Measurements from ENCODE around the gene GNG7. TPM values are rescaled to one million over a fixed set of nuclear protein-coding genes. Genes with fewer than 3 reads are reported as not detected.

GNG7 gene
- total RNA-seq, 2 experiments from 2014 or later: 0.08 to 0.13 TPM

DNA sequence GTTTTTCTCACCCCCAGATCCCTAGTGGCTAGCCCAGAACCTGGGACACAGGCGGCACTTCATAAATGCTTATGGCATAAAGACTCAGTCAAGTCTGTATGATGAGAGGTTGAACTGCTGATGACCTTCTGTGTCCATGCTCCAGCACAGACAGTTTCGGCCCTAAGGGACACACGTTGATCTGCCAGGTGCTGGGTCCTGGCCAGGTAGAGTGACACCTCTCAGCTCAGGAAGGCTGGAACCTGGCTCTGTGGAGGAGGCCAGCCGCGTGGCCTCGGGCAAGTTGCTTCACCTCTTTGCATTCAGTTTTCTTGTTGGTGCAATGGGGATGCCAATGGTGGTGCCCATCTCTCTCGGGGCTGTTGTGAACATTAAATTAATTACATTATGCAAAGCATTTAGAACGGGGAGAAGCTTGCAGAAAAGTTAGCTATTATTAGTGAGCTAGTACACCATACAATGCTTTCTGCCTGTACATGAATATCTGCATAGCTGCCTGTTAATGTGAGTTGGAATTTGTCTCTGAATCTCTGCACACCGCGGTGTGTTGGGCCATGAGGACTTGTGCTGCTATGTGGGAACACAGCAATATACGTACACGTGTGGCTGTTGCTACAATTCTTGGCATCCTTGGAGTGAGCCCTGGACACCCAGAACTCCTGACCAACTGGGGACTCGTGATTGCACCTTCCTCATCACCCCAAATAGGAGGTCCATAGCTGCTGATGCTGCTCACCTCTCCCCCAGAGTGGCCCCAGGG lies 218.1 kb downstream of the GNG7 start:
- no peak overlapping the region for H3K4me3 Mint-ChIP-seq
- peaks cover 22% of the 10 kb centered on the region for H3K27me3 Mint-ChIP-seq (ENCODE audit: low read depth)
- no peak for ATAC-seq
- H3K36me3 Mint-ChIP-seq (ENCODE audit: low read depth): no peaks in the 10 kb centered on the region
- no peak for DNase-seq
- H3K27ac Mint-ChIP-seq: no peak overlapping the region
- ChIA-PET CTCF (no interaction called here), POLR2A (interaction anchor here (1.6 kb wide), 1 partner anchor 8 kb away, joined by 9 read pairs; the partner anchor contains the start of gene GADD45B)
- peaks cover 12% of the 10 kb centered on the region for H3K4me1 Mint-ChIP-seq (ENCODE audit: low read depth)
- peaks cover 6% of the 10 kb centered on the region for H3K9me3 Mint-ChIP-seq (ENCODE audit: insufficient read depth)

DNA sequence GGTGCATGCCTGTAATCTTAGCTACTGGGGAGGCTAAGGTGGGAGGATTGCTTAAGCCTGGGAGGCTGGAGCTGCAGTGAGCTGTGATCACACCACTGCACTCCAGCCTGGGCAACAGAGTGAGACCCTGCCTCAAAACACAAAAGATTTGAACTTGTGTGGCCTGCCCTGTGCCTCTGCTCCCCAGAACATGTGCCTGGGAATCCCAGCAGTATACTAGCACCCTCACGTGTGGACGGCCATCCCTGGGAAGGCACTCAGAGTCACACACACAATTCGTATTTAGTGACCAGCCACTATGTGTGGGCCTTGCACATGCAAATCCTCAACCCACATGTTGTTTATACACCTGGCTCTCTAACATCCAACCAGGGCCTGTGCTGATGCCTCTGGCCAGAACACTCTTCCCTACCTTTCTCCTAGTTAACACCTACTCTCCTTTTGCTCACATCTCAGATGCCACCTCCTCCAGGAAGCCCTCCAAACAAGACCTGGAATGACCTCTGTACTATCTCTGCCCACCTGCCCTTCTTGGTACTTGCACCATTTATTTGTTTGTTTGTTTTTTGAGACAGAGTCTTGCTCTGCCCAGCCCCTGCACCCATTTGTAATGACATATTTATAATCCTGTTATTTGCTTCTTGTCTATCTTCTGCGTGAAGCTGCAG lies 218.9 kb downstream of the GNG7 start:
- peaks cover under 1% of the 10 kb centered on the region for H3K36me3 Mint-ChIP-seq (ENCODE audit: low read depth)
- no peak overlapping the region for H3K27ac Mint-ChIP-seq
- DNase-seq (no peak), ATAC-seq (no peak)
- CTCF ChIA-PET: no interaction called here
- POLR2A ChIA-PET: interaction anchor here (1.6 kb wide), 1 partner anchor 8 kb away, joined by 9 read pairs; the partner anchor contains the start of gene GADD45B
- H3K27me3 Mint-ChIP-seq (ENCODE audit: low read depth): peaks cover 18% of the 10 kb centered on the region
- H3K4me3 Mint-ChIP-seq: no peak overlapping the region
- peaks cover 6% of the 10 kb centered on the region for H3K9me3 Mint-ChIP-seq (ENCODE audit: insufficient read depth)
- peaks cover 11% of the 10 kb centered on the region for H3K4me1 Mint-ChIP-seq (ENCODE audit: low read depth)

DNA sequence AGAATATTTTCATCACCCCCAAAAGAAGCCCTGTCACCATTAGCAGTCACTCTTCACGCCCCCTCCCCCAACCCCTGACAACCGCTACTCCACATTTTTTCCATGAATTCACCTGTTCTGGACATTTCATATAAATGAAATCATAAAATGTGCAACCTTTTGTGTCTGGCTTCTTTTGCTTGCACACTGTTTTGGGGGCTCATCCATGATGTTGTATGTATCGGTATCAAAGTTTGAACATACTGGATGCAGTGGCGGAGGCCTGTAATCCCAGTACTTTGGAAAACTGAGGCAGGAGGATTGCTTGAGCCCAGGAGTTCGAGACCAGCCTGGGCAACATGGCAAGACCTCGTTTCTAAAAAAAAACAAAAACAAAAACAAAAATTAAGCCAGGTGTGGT lies 219.4 kb downstream of the GNG7 start:
- H3K4me3 Mint-ChIP-seq: no peak overlapping the region
- H3K27ac Mint-ChIP-seq: no peak overlapping the region
- ChIA-PET POLR2A (no interaction called here), CTCF (no interaction called here)
- ATAC-seq: no peak
- peaks cover 13% of the 10 kb centered on the region for H3K27me3 Mint-ChIP-seq (ENCODE audit: low read depth)
- no peak for DNase-seq
- peaks cover 6% of the 10 kb centered on the region for H3K9me3 Mint-ChIP-seq (ENCODE audit: insufficient read depth)
- peaks cover 6% of the 10 kb centered on the region for H3K36me3 Mint-ChIP-seq (ENCODE audit: low read depth)
- H3K4me1 Mint-ChIP-seq (ENCODE audit: low read depth): peaks cover 14% of the 10 kb centered on the region

DNA sequence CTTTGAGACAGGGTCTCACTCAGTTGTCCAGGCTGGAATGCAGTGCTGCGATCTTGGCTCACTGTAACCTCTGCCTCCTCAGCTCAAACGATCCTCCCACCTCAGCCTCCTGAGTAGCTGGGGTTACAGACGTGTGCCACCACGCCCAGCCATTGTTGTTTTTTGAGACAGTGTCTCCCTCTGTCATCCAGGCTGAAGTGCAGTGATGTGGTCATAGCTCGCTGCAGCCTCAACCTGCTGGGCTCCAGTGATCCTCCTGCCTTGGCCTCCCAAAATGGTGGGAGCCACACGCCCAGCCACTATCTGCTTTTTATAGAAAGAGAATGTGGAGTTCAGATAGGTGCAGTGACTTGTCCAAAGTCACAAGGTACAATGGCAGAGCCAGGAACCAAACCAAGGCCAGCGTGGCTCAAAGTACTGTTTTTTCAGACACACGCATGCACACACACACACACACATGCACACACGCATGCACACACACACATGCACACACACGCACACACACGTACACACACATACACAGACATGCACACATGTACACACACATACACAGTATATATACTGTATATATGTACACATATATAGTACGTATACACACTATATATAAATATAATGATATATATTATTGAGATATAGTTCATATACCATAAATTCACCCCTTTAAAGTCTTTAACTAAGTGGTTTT lies 220.0 kb downstream of the GNG7 start:
- ATAC-seq: no peak
- CTCF ChIA-PET: no interaction called here
- H3K36me3 Mint-ChIP-seq (ENCODE audit: low read depth): peaks cover 12% of the 10 kb centered on the region

DNA sequence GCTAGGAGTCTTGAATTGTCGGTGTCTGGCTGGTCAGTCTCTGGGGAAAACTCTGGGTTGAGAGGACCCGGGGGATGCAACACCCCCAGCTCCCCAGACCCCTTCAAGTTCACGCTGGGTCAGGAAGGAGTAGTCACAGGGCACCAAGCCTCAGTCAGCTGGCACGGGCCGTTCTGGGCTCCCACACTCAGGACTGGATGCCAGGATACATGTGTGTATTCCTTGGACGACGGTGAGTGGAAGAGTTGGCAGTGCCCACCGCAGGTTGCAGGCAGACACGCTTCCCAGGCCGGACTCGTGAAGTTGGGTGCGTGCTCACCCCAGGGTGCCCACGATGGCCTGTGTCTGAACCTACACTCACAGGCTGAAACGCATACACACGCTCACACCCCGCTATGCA lies 221.0 kb downstream of the GNG7 start:
- no peak for DNase-seq
- H3K4me1 Mint-ChIP-seq (ENCODE audit: low read depth): peaks cover 14% of the 10 kb centered on the region
- H3K27ac Mint-ChIP-seq: no peak overlapping the region
- H3K27me3 Mint-ChIP-seq (ENCODE audit: low read depth): peaks cover 4% of the 10 kb centered on the region
- peaks cover 22% of the 10 kb centered on the region for H3K36me3 Mint-ChIP-seq (ENCODE audit: low read depth)
- H3K9me3 Mint-ChIP-seq (ENCODE audit: insufficient read depth): peaks cover 6% of the 10 kb centered on the region
- H3K4me3 Mint-ChIP-seq: no peak overlapping the region
- no peak for ATAC-seq
- ChIA-PET CTCF (interaction anchor here (6.6 kb wide), 1 partner anchor 130 kb away, joined by 162 read pairs; no protein-coding TSS in a partner anchor), POLR2A (no interaction called here)

More for the DNA sequence above, 220.0 kb downstream of the GNG7 start:
- DNase-seq: no peak
- Mint-ChIP-seq H3K27me3 (ENCODE audit: low read depth) (peaks cover 7% of the 10 kb centered on the region), H3K4me1 (ENCODE audit: low read depth) (peaks cover 14% of the 10 kb centered on the region), H3K9me3 (ENCODE audit: insufficient read depth) (peaks cover 6% of the 10 kb centered on the region), H3K4me3 (no peak overlapping the region), H3K27ac (no peak overlapping the region)
- POLR2A ChIA-PET: no interaction called here

DNA sequence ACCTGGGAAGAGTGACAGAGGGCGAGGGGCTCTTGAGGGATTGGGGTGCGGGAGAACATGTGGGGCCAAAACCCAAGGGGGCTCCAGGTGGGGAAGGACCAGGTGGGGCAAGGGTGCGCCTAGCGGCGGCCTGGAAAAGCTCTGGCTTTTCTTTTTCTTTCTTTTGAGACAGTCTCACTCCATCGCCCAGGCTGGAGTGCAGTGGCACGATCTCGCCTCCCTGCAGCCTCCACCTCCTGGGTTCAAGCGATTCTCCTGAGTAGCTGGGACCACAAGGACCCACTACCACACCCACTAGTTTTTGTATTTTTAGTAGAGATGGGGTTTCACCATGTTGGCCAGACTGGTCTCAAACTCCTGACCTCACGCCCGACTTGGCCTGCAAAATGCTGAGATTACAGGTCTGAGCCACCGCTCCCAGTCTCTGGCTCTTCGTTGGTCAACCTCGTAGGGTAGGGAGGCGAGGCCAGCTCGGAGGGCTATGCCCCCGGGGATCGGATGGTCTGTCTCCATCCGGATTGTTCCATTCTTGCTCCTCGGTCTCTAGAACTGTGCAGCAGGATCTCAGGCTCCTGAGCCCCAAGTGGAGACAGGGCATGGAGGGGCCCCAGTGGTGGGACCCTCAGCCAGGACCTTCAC lies 222.8 kb downstream of the GNG7 start:
- POLR2A ChIA-PET: interaction anchor here (0.8 to 5.3 kb wide), 2 partner anchors 63 to 82 kb away, joined by 3 to 58 read pairs; no protein-coding TSS in a partner anchor
- H3K36me3 Mint-ChIP-seq (ENCODE audit: low read depth): peaks cover 27% of the 10 kb centered on the region

DNA sequence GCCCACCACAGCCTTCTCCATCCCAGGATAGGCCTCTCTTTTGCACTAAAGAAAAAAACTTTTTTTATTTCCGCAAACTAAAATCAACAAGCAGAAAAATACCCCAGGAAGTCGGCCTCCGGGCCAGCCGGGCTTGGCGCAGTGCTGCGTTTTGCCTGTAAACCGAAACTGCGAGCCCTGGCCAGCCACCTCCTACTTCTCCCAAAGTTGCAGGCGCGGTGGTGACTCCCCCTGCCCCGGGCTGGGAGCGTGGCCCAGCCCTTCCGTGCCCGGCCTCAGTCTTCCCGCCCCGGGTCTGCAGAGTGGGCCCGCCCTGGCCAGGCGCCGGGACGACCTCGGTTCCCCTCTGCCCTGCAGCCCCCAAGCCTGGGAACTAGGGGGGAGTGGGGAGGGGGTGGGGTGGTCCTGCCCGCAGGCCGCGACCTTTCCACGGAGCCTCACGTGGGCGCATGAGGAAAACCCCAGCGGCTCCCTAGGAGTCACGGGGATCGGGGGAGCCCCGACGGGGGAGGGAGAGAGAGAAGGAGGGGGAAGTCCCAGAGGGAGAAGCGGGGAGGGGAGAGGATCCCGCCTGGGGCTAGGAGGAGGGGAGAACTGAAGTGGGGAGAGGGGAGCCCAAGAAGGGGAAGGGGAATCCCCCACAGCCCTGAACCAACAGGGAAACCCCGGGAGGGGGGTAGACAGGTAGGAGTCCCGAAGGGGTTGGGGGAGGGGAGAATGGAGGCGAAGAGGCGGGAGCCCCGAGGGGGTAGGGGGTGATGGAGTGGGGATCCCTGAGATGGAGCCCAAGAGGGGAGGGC lies 223.5 kb downstream of the GNG7 start:
- CTCF ChIA-PET: interaction anchor here (0.8 to 6.6 kb wide), 8 partner anchors 13 to 158 kb away, joined by 3 to 162 read pairs (median 18); no protein-coding TSS in a partner anchor
- Mint-ChIP-seq H3K27ac (peak overlapping the region; percentile 95), H3K36me3 (ENCODE audit: low read depth) (peaks cover 27% of the 10 kb centered on the region), H3K4me3 (peak overlapping the region; percentile 86), H3K9me3 (ENCODE audit: insufficient read depth) (peaks cover 3% of the 10 kb centered on the region), H3K27me3 (ENCODE audit: low read depth) (no peaks in the 10 kb centered on the region), H3K4me1 (ENCODE audit: low read depth) (peaks cover 20% of the 10 kb centered on the region)
- POLR2A ChIA-PET: interaction anchor here (0.5 to 5.3 kb wide), 12 partner anchors 15 to 140 kb away, joined by 3 to 143 read pairs (median 26); partner anchors contain the start of gene LMNB2
- ATAC-seq (peak; percentile 14), DNase-seq (peak; percentile 82)

More for the DNA sequence above, 222.8 kb downstream of the GNG7 start:
- H3K27ac Mint-ChIP-seq: peak overlapping the region; percentile 72
- H3K27me3 Mint-ChIP-seq (ENCODE audit: low read depth): peaks cover 2% of the 10 kb centered on the region
- peaks cover 20% of the 10 kb centered on the region for H3K4me1 Mint-ChIP-seq (ENCODE audit: low read depth)
- DNase-seq: no peak
- H3K4me3 Mint-ChIP-seq: peak overlapping the region; percentile 86
- CTCF ChIA-PET: interaction anchor here (0.6 to 6.6 kb wide), 5 partner anchors 10 to 157 kb away, joined by 3 to 162 read pairs (median 10); no protein-coding TSS in a partner anchor
- H3K9me3 Mint-ChIP-seq (ENCODE audit: insufficient read depth): peaks cover 6% of the 10 kb centered on the region
- ATAC-seq: no peak

DNA sequence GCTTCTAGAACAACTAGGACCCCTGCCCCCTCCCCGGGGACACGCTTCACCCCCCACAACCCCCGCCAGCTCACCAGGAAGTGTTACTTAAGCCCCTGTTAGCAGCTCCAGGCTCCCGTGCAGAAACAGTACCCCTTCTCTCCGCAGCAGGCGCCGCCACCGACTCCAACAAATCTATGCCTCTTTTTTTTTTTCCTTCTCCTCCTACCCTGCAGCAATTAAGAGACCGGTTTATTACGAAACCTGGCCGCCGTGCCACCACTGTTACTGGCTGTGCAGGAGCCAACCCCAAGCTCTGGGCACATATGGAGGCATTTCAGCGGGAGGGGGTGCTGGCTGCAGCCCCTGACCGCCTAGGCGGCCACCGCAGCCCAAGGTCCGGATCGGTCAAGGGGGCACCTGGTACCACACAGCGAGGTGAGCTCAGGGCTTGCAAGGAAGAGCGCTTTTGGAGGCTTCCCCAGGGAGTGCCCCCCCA lies 224.2 kb downstream of the GNG7 start:
- Mint-ChIP-seq H3K4me1 (ENCODE audit: low read depth) (peaks cover 20% of the 10 kb centered on the region), H3K27ac (peak overlapping the region; percentile 95), H3K9me3 (ENCODE audit: insufficient read depth) (no peaks in the 10 kb centered on the region), H3K36me3 (ENCODE audit: low read depth) (peaks cover 27% of the 10 kb centered on the region), H3K27me3 (ENCODE audit: low read depth) (no peaks in the 10 kb centered on the region), H3K4me3 (peak overlapping the region; percentile 86)
- POLR2A ChIA-PET: interaction anchor here (0.5 to 5.3 kb wide), 16 partner anchors 15 to 141 kb away, joined by 3 to 143 read pairs (median 26); partner anchors contain the start of gene LMNB2
- DNase-seq (peak; percentile 78), ATAC-seq (peak; percentile 7)
- CTCF ChIA-PET: interaction anchor here (0.6 to 6.6 kb wide), 11 partner anchors 12 to 159 kb away, joined by 3 to 162 read pairs (median 9); no protein-coding TSS in a partner anchor

DNA sequence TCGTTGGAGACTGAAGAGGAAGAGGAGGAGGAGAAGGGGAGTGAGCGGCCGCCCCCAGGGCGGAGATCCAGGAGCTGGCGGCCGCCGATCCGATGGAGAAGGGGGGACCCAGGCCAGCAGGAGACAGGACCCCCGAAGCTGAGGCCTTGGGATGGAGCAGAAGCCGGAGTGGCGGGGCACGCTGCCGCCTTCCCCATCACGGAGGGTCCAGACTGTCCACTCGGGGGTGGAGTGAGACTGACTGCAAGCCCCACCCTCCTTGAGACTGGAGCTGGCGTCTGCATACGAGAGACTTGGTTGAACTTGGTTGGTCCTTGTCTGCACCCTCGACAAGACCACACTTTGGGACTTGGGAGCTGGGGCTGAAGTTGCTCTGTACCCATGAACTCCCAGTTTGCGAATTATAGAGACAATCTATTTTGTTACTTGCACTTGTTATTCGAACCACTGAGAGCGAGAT lies 224.7 kb downstream of the GNG7 start:
- Mint-ChIP-seq H3K36me3 (ENCODE audit: low read depth) (peaks cover 27% of the 10 kb centered on the region), H3K4me1 (ENCODE audit: low read depth) (peaks cover 22% of the 10 kb centered on the region), H3K9me3 (ENCODE audit: insufficient read depth) (no peaks in the 10 kb centered on the region), H3K27me3 (ENCODE audit: low read depth) (no peaks in the 10 kb centered on the region), H3K4me3 (peak overlapping the region; percentile 86), H3K27ac (peak overlapping the region; percentile 95)
- ChIA-PET CTCF (interaction anchor here (0.6 to 6.6 kb wide), 11 partner anchors 12 to 159 kb away, joined by 3 to 162 read pairs (median 9); no protein-coding TSS in a partner anchor), POLR2A (interaction anchor here (0.9 to 5.3 kb wide), 17 partner anchors 15 to 142 kb away, joined by 3 to 143 read pairs (median 30); partner anchors contain the start of gene LMNB2)
- DNase-seq (peak; percentile 53), ATAC-seq (no peak)

DNA sequence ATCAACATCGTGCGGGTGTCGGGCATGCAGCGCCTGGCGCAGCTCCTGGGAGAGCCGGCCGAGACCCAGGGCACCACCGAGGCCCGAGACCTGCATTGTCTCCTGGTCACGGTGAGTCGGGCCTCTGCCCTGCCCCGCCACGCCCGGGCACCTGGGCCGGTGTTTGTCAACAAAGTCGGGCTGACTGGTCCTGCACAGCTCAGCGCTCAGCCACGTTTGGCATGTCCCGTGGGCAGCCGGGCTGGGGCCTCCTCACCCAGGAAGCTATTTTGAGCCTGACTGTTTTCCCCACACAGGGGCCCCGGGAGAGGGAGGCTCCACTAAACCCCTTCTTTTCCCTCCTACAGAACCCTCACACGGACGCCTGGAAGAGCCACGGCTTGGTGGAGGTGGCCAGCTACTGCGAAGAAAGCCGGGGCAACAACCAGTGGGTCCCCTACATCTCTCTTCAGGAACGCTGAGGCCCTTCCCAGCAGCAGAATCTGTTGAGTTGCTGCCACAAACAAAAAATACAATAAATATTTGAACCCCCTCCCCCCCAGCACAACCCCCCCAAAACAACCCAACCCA lies 225.3 kb downstream of the GNG7 start:
- Mint-ChIP-seq H3K9me3 (ENCODE audit: insufficient read depth) (no peaks in the 10 kb centered on the region), H3K4me3 (peak overlapping the region; percentile 86), H3K4me1 (ENCODE audit: low read depth) (peaks cover 23% of the 10 kb centered on the region), H3K27ac (peak overlapping the region; percentile 95), H3K36me3 (ENCODE audit: low read depth) (peaks cover 27% of the 10 kb centered on the region), H3K27me3 (ENCODE audit: low read depth) (no peaks in the 10 kb centered on the region)
- DNase-seq: no peak
- CTCF ChIA-PET: interaction anchor here (0.6 to 6.6 kb wide), 15 partner anchors 17 to 159 kb away, joined by 3 to 162 read pairs (median 9); partner anchors contain the start of gene LMNB2
- POLR2A ChIA-PET: interaction anchor here (0.7 to 5.3 kb wide), 30 partner anchors 13 to 188 kb away, joined by 3 to 143 read pairs (median 13); partner anchors contain the start of gene LMNB2
- peak; percentile 2 for ATAC-seq
